ENCODE data around the gene CBFB.

GRCh38 chr16:67055712-67056487 is 27.0 kb downstream of the CBFB start:
- no peak for TF ChIP-seq CTCF (conservative IDR thresholded peaks at IDR 0.05)
- no peak for TF ChIP-seq ZFX (IDR thresholded peaks at IDR 0.05)

Measured in C4-2B (cell line).